ENCODE data around the gene PTAFR.

PTAFR gene

GRCh38 chr1:28115267-28115666 is 61.2 kb downstream of the PTAFR start:
- Histone ChIP-seq H4K20me1 (ENCODE audit: control insufficient read depth, insufficient read depth, low read depth, low read length) (no peaks in the 10 kb centered on the region), H3K4me2 (ENCODE audit: low read length) (0 out of 2 replicates have a peak overlapping the region, but pooled peaks have one; percentile 22), H3F3A (ENCODE audit: control insufficient read depth, insufficient read depth) (no peaks in the 10 kb centered on the region), H3K79me2 (ENCODE audit: control insufficient read depth, low read length) (no peaks in the 10 kb centered on the region), H3K36me3 (ENCODE audit: control insufficient read depth, low read length) (no peaks in the 10 kb centered on the region), H3K27ac (ENCODE audit: low read depth, low read length) (no peak overlapping the region), H3K9me3 (ENCODE audit: control insufficient read depth, insufficient read depth, low read length) (no peaks in the 10 kb centered on the region), H3K27me3 (ENCODE audit: control insufficient read depth, low read length) (no peaks in the 10 kb centered on the region), H3K9me2 (replicated peaks; ENCODE audit: control insufficient read depth, low read length) (no peaks in the 10 kb centered on the region), H3K4me1 (ENCODE audit: control insufficient read depth, low read length) (peaks cover 31% of the 10 kb centered on the region), H3K4me3 (ENCODE audit: low read length) (no peak overlapping the region)
- TF ChIP-seq CTCF (IDR thresholded peaks at IDR 0.05; ENCODE audit: low read depth, low read length, poor library complexity, severe bottlenecking) (no peak), EZH2phosphoT487 (IDR thresholded peaks at IDR 0.05; ENCODE audit: borderline replicate concordance, low read length) (no peak)

DNA sequence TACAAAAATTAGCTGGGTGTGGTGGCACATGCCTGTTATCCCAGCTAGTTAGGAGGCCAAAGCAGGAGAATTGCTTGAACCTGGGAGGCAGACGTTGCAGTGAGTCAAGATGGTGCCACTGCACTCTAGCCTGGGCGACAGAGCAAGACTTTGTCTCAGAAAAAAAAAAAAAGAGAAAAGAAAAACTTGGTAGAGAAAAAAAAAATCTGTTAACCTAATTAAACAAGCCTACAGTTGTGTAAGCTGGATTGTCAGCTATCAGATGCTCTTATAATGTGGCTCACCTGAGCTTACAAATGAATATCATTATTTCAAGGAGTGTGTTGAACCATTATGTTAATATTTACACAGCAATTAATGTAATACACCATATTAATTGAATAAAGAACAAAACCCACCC is 61.6 kb downstream of the PTAFR start:
- no peaks in the 10 kb centered on the region for H3K79me2 ChIP-seq (ENCODE audit: control insufficient read depth, low read length)
- H4K20me1 ChIP-seq (ENCODE audit: control insufficient read depth, insufficient read depth, low read depth, low read length): no peaks in the 10 kb centered on the region
- peaks cover 31% of the 10 kb centered on the region for H3K4me1 ChIP-seq (ENCODE audit: control insufficient read depth, low read length)
- H3K27me3 ChIP-seq (ENCODE audit: control insufficient read depth, low read length): no peaks in the 10 kb centered on the region
- no peak overlapping the region for H3K4me3 ChIP-seq (ENCODE audit: low read length)
- H3K9me3 ChIP-seq (ENCODE audit: control insufficient read depth, insufficient read depth, low read length): no peaks in the 10 kb centered on the region
- no peaks in the 10 kb centered on the region for H3K9me2 ChIP-seq (replicated peaks; ENCODE audit: control insufficient read depth, low read length)
- H3K36me3 ChIP-seq (ENCODE audit: control insufficient read depth, low read length): no peaks in the 10 kb centered on the region
- H3F3A ChIP-seq (ENCODE audit: control insufficient read depth, insufficient read depth): no peaks in the 10 kb centered on the region
- no peak overlapping the region for H3K27ac ChIP-seq (ENCODE audit: low read depth, low read length)
- TF ChIP-seq CTCF (IDR thresholded peaks at IDR 0.05; ENCODE audit: low read depth, low read length, poor library complexity, severe bottlenecking): no peak
- TF ChIP-seq EZH2phosphoT487 (IDR thresholded peaks at IDR 0.05; ENCODE audit: borderline replicate concordance, low read length): no peak
- 0 out of 2 replicates have a peak overlapping the region, but pooled peaks have one; percentile 22 for H3K4me2 ChIP-seq (ENCODE audit: low read length)

- H3K27me3 ChIP-seq (ENCODE audit: control insufficient read depth, low read length): no peaks in the 10 kb centered on the region
- H3K4me3 ChIP-seq (ENCODE audit: low read length): no peak overlapping the region
- H3K79me2 ChIP-seq (ENCODE audit: control insufficient read depth, low read length): no peaks in the 10 kb centered on the region
- H3K9me3 ChIP-seq (ENCODE audit: control insufficient read depth, insufficient read depth, low read length): no peaks in the 10 kb centered on the region
- no peaks in the 10 kb centered on the region for H3K36me3 ChIP-seq (ENCODE audit: control insufficient read depth, low read length)
- H4K20me1 ChIP-seq (ENCODE audit: control insufficient read depth, insufficient read depth, low read depth, low read length): no peaks in the 10 kb centered on the region
- H3K4me2 ChIP-seq (ENCODE audit: low read length): no peak overlapping the region
- no peaks in the 10 kb centered on the region for H3F3A ChIP-seq (ENCODE audit: control insufficient read depth, insufficient read depth)
- TF ChIP-seq EZH2phosphoT487 (IDR thresholded peaks at IDR 0.05; ENCODE audit: borderline replicate concordance, low read length) (no peak), CTCF (IDR thresholded peaks at IDR 0.05; ENCODE audit: low read depth, low read length, poor library complexity, severe bottlenecking) (peak; percentile 68)
- H3K4me1 ChIP-seq (ENCODE audit: control insufficient read depth, low read length): peaks cover 31% of the 10 kb centered on the region
- H3K27ac ChIP-seq (ENCODE audit: low read depth, low read length): no peak overlapping the region
- H3K9me2 ChIP-seq (replicated peaks; ENCODE audit: control insufficient read depth, low read length): no peaks in the 10 kb centered on the region
Observed at GRCh38 chr1:28113242-28113572, 63.3 kb downstream of the PTAFR start.
